ENCODE measurements around the gene COL1A2. TPM values are rescaled to one million over a fixed set of nuclear protein-coding genes. Genes with fewer than 3 reads are reported as not detected.

The COL1A2 gene
- total RNA-seq, 2 experiments from 2014 or later = 0.28 to 0.33 TPM

DNA sequence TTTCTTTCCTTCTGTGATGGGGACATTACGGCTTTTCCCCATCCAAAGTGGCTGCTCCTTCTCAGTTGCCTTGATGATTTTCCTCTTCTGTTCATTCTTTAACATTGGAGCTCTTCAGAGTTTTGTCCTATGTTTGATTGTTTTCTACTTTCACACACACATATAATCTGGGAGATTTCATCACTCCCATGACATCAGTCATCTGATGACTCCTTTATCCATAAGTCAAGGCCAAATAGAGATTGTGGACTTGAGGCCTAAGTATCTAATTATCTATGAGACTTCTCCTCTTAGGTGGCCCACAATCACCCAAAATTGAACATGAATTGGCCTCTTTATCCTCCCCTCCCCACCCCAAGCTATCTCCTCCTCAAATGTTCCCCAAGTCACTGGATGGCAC is 5.3 kb upstream of the COL1A2 start:
- H3K27me3 ChIP-seq (ENCODE audit: control insufficient read depth in 1 of 2, insufficient read depth in 2 of 2, low read length in 2 of 2) = peaks cover 9 to 12% of the 10 kb centered on the region in 2 experiments
- no peak overlapping the region for H3K27ac Mint-ChIP-seq
- ChIA-PET POLR2A (no interaction called here), CTCF (no interaction called here)
- no peak overlapping the region for H3K4me3 ChIP-seq (ENCODE audit: low read length)
- H3K4me3 Mint-ChIP-seq = no peak overlapping the region
- intact Hi-C loops (cut with DNase I, micrococcal nuclease) = no loop called here
- TF ChIP-seq, protein P1, sequence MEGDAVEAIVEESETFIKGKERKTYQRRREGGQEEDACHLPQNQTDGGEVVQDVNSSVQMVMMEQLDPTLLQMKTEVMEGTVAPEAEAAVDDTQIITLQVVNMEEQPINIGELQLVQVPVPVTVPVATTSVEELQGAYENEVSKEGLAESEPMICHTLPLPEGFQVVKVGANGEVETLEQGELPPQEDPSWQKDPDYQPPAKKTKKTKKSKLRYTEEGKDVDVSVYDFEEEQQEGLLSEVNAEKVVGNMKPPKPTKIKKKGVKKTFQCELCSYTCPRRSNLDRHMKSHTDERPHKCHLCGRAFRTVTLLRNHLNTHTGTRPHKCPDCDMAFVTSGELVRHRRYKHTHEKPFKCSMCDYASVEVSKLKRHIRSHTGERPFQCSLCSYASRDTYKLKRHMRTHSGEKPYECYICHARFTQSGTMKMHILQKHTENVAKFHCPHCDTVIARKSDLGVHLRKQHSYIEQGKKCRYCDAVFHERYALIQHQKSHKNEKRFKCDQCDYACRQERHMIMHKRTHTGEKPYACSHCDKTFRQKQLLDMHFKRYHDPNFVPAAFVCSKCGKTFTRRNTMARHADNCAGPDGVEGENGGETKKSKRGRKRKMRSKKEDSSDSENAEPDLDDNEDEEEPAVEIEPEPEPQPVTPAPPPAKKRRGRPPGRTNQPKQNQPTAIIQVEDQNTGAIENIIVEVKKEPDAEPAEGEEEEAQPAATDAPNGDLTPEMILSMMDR (IDR thresholded peaks at IDR 0.05) = no peak
- no peak for DNase-seq
- H3K36me3 ChIP-seq (ENCODE audit: insufficient read depth, low read length) = no peaks in the 10 kb centered on the region
- ATAC-seq (ENCODE audit: poor library complexity) = no peak
- peaks cover 46% of the 10 kb centered on the region for H3K27me3 Mint-ChIP-seq
- H3K9me3 Mint-ChIP-seq = no peaks in the 10 kb centered on the region
- H3K27ac ChIP-seq (ENCODE audit: low read depth in 1 of 2, low read length in 2 of 2) = no peak overlapping the region
- H3K4me1 ChIP-seq (ENCODE audit: insufficient read depth, low read length) = peaks cover under 1% of the 10 kb centered on the region
- H3K9me3 ChIP-seq (ENCODE audit: control insufficient read depth in 1 of 2, insufficient read depth in 1 of 2, low read length in 2 of 2) = no peaks in the 10 kb centered on the region
- no peaks in the 10 kb centered on the region for H3K4me1 Mint-ChIP-seq (ENCODE audit: low read depth)
- no peaks in the 10 kb centered on the region for H3K36me3 Mint-ChIP-seq (ENCODE audit: low read depth)

DNA sequence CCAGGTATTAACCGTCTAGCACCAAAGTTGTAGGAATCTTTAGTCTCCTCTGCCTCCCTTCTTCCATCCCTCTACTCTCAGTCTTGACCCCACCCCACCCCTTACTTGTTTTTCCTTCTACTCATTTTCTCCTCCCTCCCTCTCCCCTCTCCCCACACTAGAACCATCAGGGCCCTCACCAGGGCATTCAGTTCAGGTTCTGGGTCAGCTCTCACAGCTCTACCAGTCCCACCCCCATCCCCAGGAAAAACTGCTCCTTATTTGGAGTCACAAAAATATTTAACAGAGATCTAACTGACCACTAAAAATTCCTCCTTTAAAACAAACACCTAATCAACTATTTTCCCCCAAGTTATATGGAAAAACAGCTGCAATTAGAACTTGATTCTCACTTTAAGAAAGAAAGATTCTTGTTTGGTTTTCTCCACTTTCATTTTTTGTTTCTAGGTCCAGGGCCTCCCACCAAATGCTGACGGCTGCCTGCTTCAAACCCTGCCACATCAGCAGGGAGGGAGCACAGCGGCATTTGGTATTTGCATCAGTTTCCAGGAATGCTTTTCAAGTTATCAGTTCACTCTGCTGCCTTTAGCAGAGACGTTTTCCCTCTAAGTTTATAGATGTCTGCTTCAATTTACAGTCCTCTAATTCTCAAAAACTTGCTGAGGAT is 2.8 kb upstream of the COL1A2 start:
- no peak for ATAC-seq (ENCODE audit: poor library complexity)
- ChIA-PET CTCF (no interaction called here), POLR2A (no interaction called here)

DNA sequence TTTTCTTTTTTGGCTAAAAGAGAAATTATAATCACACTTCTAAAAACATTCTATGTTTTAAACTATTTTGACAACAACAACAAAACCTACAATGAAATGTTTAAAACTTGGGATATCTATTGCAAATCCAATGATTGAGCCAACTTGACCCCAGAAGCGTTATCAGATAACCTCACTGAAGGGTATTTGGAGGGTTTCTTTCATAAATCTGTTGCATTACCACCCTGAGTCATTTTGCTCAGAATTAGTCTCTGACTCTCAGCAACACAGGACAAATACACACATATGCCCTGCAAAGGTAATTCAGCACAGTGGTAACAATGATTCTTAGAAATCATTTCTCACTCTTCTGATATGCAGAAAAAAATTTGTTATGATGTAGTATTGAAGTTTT is 2.3 kb upstream of the COL1A2 start:
- H3K9me3 Mint-ChIP-seq = no peaks in the 10 kb centered on the region
- Histone ChIP-seq H3K27ac (ENCODE audit: low read depth in 1 of 2, low read length in 2 of 2) (no peak overlapping the region), H3K4me1 (ENCODE audit: insufficient read depth, low read length) (peaks cover 12% of the 10 kb centered on the region), H3K27me3 (ENCODE audit: control insufficient read depth in 1 of 2, insufficient read depth in 2 of 2, low read length in 2 of 2) (peaks cover 19 to 35% of the 10 kb centered on the region in 2 experiments), H3K36me3 (ENCODE audit: insufficient read depth, low read length) (no peaks in the 10 kb centered on the region), H3K4me3 (ENCODE audit: low read length) (no peak overlapping the region), H3K9me3 (ENCODE audit: control insufficient read depth in 1 of 2, insufficient read depth in 1 of 2, low read length in 2 of 2) (no peaks in the 10 kb centered on the region)
- ChIA-PET CTCF (no interaction called here), POLR2A (no interaction called here)
- no peak for ATAC-seq (ENCODE audit: poor library complexity)
- H3K27me3 Mint-ChIP-seq = peaks cover 71% of the 10 kb centered on the region
- H3K4me3 Mint-ChIP-seq = no peak overlapping the region
- intact Hi-C loops (cut with DNase I, micrococcal nuclease) = no loop called here
- H3K27ac Mint-ChIP-seq = no peak overlapping the region
- TF ChIP-seq, protein P1 (IDR thresholded peaks at IDR 0.05) = no peak
- H3K4me1 Mint-ChIP-seq (ENCODE audit: low read depth) = peaks cover 10% of the 10 kb centered on the region
- no peaks in the 10 kb centered on the region for H3K36me3 Mint-ChIP-seq (ENCODE audit: low read depth)
- DNase-seq = no peak

More for the DNA sequence above, 2.8 kb upstream of the COL1A2 start:
- intact Hi-C loops (cut with DNase I, micrococcal nuclease) = no loop called here
- Mint-ChIP-seq H3K4me3 (no peak overlapping the region), H3K4me1 (ENCODE audit: low read depth) (peaks cover 10% of the 10 kb centered on the region), H3K27ac (no peak overlapping the region), H3K9me3 (no peaks in the 10 kb centered on the region), H3K36me3 (ENCODE audit: low read depth) (no peaks in the 10 kb centered on the region), H3K27me3 (peaks cover 68% of the 10 kb centered on the region)
- no peak for DNase-seq
- TF ChIP-seq, protein P1 (IDR thresholded peaks at IDR 0.05) = no peak
- no peak overlapping the region for H3K4me3 ChIP-seq (ENCODE audit: low read length)
- H3K9me3 ChIP-seq (ENCODE audit: control insufficient read depth in 1 of 2, insufficient read depth in 1 of 2, low read length in 2 of 2) = no peaks in the 10 kb centered on the region
- H3K27me3 ChIP-seq (ENCODE audit: control insufficient read depth in 1 of 2, insufficient read depth in 2 of 2, low read length in 2 of 2) = peaks cover 19 to 35% of the 10 kb centered on the region in 2 experiments
- H3K27ac ChIP-seq (ENCODE audit: low read depth in 1 of 2, low read length in 2 of 2) = no peak overlapping the region
- no peaks in the 10 kb centered on the region for H3K36me3 ChIP-seq (ENCODE audit: insufficient read depth, low read length)
- peaks cover 12% of the 10 kb centered on the region for H3K4me1 ChIP-seq (ENCODE audit: insufficient read depth, low read length)

Data from CD4-positive, alpha-beta T cell (primary cell).